NCI-H146 treated with DMSO at 0.1 percent for 48 hours (cell line): ENCODE measurements around the gene LUZP1.
A peak's percentile ranks its signal among the peaks of the same experiment; 100 is the strongest.
"Not testable (repeated sequence)": the region's sequence is repeated elsewhere in the genome, so short reads cannot be mapped to it uniquely, and the experiment has no call there.

Experiments used
- DNase-seq: peaks from one replicate; lab custom pipeline; 2025; ENCODE audit not compliant: unreplicated experiment; lab: John Stamatoyannopoulos, UW

The LUZP1 gene

GRCh38 chr1:23168445-23169194, at the start of gene LUZP1:
Gene LUZP1 (minus strand): TSS chr1:23168856.
- DNase-seq, result peak; percentile 21

GRCh38 chr1:23217421-23218115, 48.9 kb upstream of the LUZP1 start, which contains the start of gene HTR1D:
Gene HTR1D (minus strand): TSS chr1:23217502. CDS start chr1:23194219, 23,283 bp downstream.
- DNase-seq, result no peak

GRCh38 chr1:23216771-23217420, 48.2 kb upstream of the LUZP1 start:
- no peak for DNase-seq

GRCh38 chr1:23215751-23216449, 47.2 kb upstream of the LUZP1 start:
- no peak for DNase-seq

- DNase-seq, result no peak
Observed at GRCh38 chr1:23215291-23215690, 46.6 kb upstream of the LUZP1 start.

- DNase-seq, result no peak
Observed at GRCh38 chr1:23214640-23215039, 46.0 kb upstream of the LUZP1 start.

GRCh38 chr1:23211955-23212354, 43.3 kb upstream of the LUZP1 start:
- DNase-seq, result no peak

GRCh38 chr1:23210963-23211362, 42.3 kb upstream of the LUZP1 start:
- no peak for DNase-seq

- no peak for DNase-seq
Observed at GRCh38 chr1:23210351-23210785, 41.7 kb upstream of the LUZP1 start.

GRCh38 chr1:23209770-23210169, 41.1 kb upstream of the LUZP1 start:
- DNase-seq, result no peak

- DNase-seq, result no peak
Observed at GRCh38 chr1:23208527-23208926, 39.9 kb upstream of the LUZP1 start.

GRCh38 chr1:23207733-23208132, 39.1 kb upstream of the LUZP1 start:
- DNase-seq, result not testable (repeated sequence)

GRCh38 chr1:23202263-23202749, 33.6 kb upstream of the LUZP1 start:
- DNase-seq, result no peak

- no peak for DNase-seq
Observed at GRCh38 chr1:23200883-23201282, 32.2 kb upstream of the LUZP1 start.

- DNase-seq, result no peak
Observed at GRCh38 chr1:23198373-23198772, 29.7 kb upstream of the LUZP1 start.

GRCh38 chr1:23196627-23197328, 28.1 kb upstream of the LUZP1 start:
- no peak for DNase-seq

- no peak for DNase-seq
Observed at GRCh38 chr1:23194119-23194984, 25.7 kb upstream of the LUZP1 start.

- DNase-seq, result no peak
Observed at GRCh38 chr1:23193391-23194118, 24.9 kb upstream of the LUZP1 start.

- no peak for DNase-seq
Observed at GRCh38 chr1:23191199-23191598, 22.5 kb upstream of the LUZP1 start.
